Measurements from ENCODE around the gene RARA.

- TF ChIP-seq CTCF (IDR thresholded peaks at IDR 0.05) (no peak), POLR2AphosphoS5 (IDR thresholded peaks at IDR 0.05) (no peak), EP300 (IDR thresholded peaks at IDR 0.05) (no peak)
Measured at GRCh38 chr17:40361925-40362695, 53.1 kb downstream of the RARA start.

All from stomach (tissue), 4 donors.